Measurements from ENCODE around the gene SNAPC2. TPM values are rescaled to one million over a fixed set of nuclear protein-coding genes. Genes with fewer than 3 reads are reported as not detected.

The SNAPC2 gene
- total and polyA plus RNA-seq, 2 donors (not counting 1 experiment from before 2014, with no cell fraction given) = 19.9 to 21.7 TPM

DNA sequence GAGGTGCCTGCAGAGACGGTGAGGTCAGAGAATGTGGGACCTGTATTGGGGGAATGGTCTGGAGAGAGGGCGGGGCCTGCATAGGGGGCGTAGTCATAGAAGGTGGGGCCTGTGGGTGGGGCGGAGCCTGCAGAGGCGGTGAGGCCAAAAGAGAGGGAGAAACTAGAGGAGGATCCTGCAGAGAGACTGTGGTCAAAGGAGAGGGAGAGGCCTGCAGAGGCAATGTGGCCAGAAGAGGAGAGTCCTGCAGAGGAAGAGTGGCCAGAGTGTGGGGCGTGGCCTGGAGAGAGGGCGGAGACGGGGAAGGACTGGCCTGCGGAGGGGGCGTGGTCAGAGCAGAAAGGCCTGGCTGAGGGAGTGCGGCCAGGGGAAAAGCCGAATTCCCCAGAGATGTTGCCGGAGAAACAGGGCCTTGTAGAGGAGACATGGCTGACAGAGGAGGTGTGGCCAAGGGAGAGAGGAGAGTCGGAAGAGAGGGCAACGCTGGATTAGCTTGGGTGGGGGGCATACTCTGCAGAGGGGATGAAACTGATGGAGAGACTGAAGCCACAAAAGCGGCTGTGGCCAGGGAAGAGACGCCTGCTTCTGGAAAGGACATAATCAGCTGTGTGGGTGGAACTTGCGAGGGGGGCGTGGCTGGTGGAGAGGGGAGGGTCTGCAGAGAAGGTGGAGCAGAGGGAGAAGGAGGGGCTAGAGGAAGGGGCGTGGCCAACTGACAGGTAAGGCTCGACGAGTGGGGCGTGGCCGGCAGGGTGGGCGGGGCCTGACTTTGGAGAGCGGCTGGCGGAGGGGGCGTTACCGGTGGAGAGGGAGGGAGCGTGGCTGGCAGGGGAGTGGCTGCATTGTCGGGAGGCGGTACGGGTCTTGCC lies 48.5 kb upstream of the SNAPC2 start:
- Histone ChIP-seq H3K27ac (ENCODE audit: low read length in 2 of 2) (no peak overlapping the region), H4K20me1 (ENCODE audit: control insufficient read depth, insufficient read depth, low read length, poor library complexity, severe bottlenecking) (peaks cover 11% of the 10 kb centered on the region), H3K4me3 (ENCODE audit: control extremely low read depth in 1 of 5, extremely low read depth in 1 of 5, insufficient read depth in 1 of 5, low read depth in 2 of 5, low read length in 4 of 5) (peak overlapping the region in 1 of 5 experiments; percentile 45), H3K4me1 (ENCODE audit: control insufficient read depth in 2 of 2, insufficient read depth in 2 of 2, low read length in 2 of 2) (peaks cover 42 to 50% of the 10 kb centered on the region in 2 donors), H3K79me2 (ENCODE audit: control insufficient read depth, insufficient read depth, low read length) (no peaks in the 10 kb centered on the region), H3K9ac (ENCODE audit: low read length) (no peak overlapping the region), H2AFZ (ENCODE audit: insufficient read depth, low read depth, low read length, poor library complexity, severe bottlenecking) (no peak overlapping the region), H3K27me3 (replicated peaks in 1 of 4; ENCODE audit: control extremely low read depth in 1 of 4, control insufficient read depth in 3 of 4, insufficient read depth in 4 of 4, low read length in 3 of 4) (peaks cover 0 to 66% (median 19%) of the 10 kb centered on the region in 4 experiments), H3K4me2 (replicated peaks; ENCODE audit: low read depth, low read length, poor library complexity, severe bottlenecking) (peak overlapping the region; percentile 63), H3K9me3 (ENCODE audit: control extremely low read depth in 1 of 3, control insufficient read depth in 2 of 3, insufficient read depth in 1 of 3, low read length in 2 of 3) (peaks cover 0 to 55% (median 0%) of the 10 kb centered on the region in 3 donors), H3K36me3 (replicated peaks in 1 of 2; ENCODE audit: control extremely low read depth in 1 of 2, control insufficient read depth in 1 of 2, extremely low read depth in 1 of 2, insufficient read depth in 2 of 2, low read length in 1 of 2) (no peaks in the 10 kb centered on the region)
- Mint-ChIP-seq H3K4me3 (peak overlapping the region; percentile 68), H3K9me3 (ENCODE audit: insufficient read depth) (peaks cover 4% of the 10 kb centered on the region), H3K27ac (peak overlapping the region; percentile 11), H3K4me1 (peaks cover 31% of the 10 kb centered on the region), H3K27me3 (peaks cover 28% of the 10 kb centered on the region)
- TF ChIP-seq, protein P1, sequence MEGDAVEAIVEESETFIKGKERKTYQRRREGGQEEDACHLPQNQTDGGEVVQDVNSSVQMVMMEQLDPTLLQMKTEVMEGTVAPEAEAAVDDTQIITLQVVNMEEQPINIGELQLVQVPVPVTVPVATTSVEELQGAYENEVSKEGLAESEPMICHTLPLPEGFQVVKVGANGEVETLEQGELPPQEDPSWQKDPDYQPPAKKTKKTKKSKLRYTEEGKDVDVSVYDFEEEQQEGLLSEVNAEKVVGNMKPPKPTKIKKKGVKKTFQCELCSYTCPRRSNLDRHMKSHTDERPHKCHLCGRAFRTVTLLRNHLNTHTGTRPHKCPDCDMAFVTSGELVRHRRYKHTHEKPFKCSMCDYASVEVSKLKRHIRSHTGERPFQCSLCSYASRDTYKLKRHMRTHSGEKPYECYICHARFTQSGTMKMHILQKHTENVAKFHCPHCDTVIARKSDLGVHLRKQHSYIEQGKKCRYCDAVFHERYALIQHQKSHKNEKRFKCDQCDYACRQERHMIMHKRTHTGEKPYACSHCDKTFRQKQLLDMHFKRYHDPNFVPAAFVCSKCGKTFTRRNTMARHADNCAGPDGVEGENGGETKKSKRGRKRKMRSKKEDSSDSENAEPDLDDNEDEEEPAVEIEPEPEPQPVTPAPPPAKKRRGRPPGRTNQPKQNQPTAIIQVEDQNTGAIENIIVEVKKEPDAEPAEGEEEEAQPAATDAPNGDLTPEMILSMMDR (IDR thresholded peaks at IDR 0.05) = no peak
- no peak for TF ChIP-seq EZH2 (IDR thresholded peaks at IDR 0.05; ENCODE audit: borderline replicate concordance, insufficient read depth, low read depth, low read length, poor library complexity, severe bottlenecking)
- DNase-seq (peak; percentile 84), ATAC-seq (ENCODE audit: low read depth) (peak; percentile 3)
- intact Hi-C loops (cut with micrococcal nuclease) = no loop called here
- CTCF ChIA-PET = no interaction called here
- 5% methylated on average over 33 of the region's 33 CpGs for WGBS (ENCODE audit: insufficient coverage)
- POLR2A ChIA-PET = interaction anchor here (0.5 to 0.7 kb wide), 2 partner anchors 32 to 219 kb away, joined by 4 to 5 read pairs; no protein-coding TSS in a partner anchor
